HG03460 (cell line): ENCODE data around the gene BCL2.
A peak's percentile ranks its signal among the peaks of the same experiment; 100 is the strongest.

ENCODE experiments used
- ATAC-seq: cut with Tn5 transposase; IDR thresholded peaks from one replicate; pipeline ENCODE4 v1.9.1; 2021; ENCODE audit not compliant: unreplicated experiment

The BCL2 gene

GRCh38 chr18:63147973-63148372 is 171.6 kb downstream of the BCL2 start:
- ATAC-seq, result no peak

- ATAC-seq, result no peak
These were observed 172.7 kb downstream of the BCL2 start for GRCh38 chr18:63146828-63147409.

DNA sequence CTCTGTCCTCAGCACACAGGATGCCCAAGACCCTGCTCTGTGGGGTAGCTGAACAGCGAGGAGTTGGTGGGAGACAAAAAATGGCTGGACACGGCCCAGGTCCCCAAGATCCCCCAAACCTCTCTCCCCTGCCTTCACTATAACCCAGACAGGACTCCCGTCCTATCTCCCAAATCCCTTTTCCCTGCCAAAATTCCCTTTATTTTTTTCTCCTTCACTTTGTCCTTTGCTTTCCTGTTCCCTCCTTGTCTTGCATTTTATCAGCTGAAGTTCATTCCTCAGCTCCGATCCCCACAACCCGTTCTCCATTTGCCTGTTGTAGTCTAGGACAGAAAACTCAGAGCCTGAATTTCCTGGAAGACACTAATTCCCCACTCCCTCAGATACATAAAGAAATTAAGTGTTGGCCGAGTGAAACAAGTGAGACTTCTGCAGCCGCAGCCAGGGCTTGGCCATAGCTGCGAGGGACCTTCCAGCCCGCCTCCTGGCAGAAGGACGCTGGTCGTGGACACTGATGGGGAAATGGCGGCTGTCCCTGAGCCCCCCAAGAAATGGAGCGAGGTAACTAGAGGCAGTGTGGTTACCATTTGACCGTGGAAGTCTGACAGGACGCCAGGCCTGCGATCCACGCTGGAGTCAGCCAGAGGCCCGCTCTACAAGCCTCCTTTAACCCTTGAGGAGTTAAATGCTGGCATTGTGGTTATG is 173.6 kb downstream of the BCL2 start:
- no peak for ATAC-seq

DNA sequence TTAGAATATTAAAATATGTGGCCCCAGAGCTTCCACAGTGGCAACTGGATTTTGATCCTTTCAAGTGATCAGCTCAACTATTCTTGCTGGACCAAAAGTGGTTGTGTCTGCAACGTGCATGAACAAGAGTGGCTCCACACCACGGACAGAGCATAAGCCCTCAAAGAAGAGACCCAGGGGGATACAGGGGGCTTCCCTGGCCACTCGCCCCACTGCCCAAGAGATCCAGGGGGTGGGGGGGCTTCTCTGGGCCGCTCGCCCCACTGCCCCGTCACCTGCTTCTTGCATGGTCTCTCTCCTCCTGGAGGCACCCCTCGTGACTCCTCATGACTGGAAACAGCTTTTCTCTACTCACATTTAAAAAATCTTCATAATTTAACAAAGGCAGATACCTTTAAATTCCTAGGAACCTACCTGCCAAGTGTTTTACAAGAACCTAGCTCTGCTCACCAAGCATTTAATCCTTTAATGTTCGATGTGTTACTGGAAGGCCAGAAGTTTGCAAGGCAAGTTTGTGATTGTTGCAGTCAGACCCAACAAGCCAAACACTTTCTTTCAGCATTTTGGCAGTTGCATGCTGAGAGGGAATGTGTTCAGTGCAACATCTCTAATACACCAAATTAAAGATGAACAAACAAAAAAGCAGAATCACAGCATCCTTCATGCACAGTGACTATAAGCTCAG is 174.3 kb downstream of the BCL2 start:
- ATAC-seq, result no peak

DNA sequence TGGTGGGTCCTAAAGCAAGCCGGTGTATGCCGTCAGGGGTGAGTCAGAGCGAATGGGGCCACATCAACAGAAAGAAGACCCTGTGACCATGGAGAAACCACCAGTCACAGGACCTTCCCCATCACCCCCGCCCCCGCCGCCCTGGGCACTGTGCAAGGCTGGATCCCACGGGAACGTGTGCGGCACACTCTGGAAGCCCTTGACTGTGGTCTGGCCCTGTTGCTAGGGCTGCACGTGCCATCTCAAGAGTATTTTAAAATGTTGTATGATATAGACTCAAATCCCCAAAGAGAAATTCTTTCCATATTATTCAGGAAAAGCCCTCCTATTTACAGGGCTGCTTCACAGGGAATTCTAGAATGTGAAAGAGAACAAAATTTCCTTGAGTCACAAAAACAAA is 174.8 kb downstream of the BCL2 start:
- ATAC-seq, result no peak

DNA sequence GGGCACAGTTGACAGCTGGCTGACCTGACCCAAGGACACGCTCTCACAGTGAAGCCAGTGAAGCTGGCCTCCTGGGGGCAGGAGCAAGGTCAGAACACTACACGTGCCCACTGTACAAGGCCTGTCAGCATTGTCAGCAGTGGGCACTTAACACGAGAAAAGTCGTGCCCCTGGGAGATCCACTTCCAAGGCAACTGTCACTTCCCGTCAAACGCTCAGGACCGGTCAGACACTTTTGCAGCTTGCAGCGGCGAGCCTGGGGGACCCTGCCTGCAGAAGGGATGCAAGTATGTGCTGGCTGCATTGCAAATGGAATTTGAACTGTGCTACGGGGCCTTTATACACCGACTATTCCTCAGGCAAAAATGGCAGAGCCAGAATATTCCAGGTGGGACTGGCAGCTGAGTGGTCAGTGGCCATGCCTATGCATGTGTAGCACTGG is 176.2 kb downstream of the BCL2 start:
- no peak for ATAC-seq

DNA sequence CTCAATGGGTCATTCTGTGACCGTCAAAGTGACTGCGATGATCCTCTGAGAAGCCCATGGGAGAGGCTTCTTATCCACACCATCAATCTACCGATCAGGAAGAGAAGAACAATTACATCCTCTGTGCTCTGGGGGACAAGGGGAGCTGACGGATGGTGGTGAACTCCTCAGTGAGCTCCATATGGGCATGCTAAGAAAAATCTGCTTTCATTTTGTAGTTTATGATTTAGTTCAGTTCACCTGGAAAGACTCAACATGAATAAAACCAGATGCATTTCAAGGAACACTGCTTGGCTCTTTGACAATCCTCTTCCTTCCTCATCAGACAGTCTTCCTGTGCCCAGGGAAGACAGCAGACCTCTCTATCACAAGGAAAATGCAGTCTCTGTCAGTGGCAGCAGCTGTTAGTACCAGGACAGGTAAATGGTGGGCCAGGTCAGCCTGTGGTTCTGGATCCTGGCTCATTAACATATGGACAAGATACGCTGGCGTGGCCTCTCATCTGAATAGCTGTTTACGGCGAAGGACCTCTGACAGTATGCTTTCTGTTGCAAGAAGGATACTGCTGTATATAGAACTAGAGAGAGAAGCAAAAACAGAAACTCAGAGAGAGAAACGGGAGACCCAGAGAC is 176.9 kb downstream of the BCL2 start:
- ATAC-seq, result no peak

GRCh38 chr18:63141778-63142176 is 177.8 kb downstream of the BCL2 start:
- peak; percentile 47 for ATAC-seq

DNA sequence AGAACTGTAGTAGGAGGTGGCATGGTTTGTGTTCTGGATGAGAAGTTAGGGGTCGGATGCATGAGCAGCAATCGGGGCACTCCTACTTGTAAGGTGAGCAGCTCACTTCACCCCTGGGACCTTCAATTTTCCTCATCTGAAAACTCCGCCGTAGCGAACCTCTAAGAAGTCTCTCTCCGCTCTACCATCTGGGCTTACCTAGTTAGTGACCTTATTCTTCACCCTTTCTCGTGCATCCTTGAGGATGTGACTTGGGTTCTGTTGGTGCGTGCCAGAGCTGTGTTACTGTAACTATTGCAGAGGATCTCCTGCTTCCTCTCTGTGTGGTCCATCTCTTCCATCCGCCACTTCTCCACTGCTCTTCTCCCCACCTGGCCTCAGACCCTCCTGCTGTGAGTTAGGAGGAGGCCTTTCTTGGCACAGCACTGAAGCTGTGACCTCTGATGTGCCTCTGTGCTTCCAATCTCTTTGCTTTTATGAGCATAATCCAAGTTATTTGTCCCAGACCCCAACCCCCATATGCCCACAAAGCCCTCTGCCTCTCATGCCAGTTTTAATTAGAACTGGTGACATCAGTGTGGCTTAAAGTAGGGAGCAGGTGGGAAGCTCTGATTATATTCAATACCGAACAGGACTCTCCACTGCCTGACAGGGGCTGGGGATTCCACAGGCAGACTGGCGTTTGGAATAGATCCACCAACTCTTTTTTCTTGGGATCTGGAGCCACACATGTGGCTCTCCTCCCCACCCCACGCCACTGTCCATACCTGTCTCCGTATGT is 178.4 kb downstream of the BCL2 start:
- no peak for ATAC-seq

- no peak for ATAC-seq
These were observed 179.5 kb downstream of the BCL2 start for GRCh38 chr18:63140038-63140450.

GRCh38 chr18:63138436-63139340 is 180.9 kb downstream of the BCL2 start:
- peak; percentile 54 for ATAC-seq

DNA sequence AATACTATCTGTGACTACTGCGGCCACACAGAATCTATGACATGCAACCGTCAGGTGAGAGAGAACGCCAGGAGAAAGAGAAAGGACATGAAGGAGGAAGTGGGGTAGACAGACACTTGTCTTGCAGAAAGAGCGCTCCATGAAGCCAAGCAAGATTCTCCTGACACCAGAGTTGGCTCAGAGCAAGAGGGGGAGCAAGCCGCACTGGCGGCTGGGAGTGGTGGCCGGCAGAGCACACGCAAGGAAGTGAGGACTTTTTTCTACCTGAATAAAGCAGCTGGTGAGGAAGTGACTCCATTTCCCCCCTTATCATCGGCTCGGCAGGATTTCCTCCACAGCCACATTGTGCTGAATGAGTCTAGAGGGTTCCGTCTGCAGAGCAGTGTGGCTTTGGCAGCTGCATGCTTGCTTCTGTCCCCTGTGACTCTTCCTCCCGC is 181.6 kb downstream of the BCL2 start:
- peak; percentile 26 for ATAC-seq

DNA sequence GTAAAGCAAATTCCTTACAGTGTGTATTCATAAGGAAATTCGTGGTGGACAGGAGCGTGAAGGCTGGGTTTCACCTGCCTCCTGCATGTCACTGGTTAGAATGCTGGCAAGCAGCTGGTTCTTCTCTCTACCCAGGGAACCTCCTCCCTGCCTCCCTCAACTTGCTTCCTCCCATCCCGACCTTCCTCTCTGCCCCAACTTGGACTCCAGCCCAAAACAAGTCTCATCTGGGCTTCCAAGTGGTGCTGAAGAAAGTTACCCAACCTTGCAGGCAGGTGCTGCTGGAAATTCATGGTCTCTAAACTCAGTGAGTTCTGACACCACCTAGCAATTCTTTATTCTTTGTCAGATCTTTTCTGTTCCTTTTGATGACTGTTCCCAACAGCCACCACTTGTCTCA is 184.5 kb downstream of the BCL2 start:
- ATAC-seq, result no peak

DNA sequence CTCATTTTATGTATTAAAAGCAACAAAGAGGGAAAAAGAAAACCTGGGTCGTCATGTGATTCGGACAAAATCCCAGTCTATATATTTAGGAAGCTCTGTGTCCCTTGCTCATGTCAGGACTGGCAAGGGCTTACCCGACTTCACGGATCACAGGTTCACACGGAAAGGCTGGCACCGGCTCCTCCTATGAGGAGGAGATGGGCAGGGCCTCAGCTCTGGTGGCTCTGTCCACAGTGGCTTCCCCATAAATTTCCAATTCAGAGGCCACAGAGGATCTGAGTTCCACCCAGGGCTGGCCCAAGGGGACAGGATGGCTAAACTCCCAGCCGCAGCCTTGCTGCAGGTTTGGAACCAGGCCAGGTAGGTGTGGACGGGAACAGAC is 186.8 kb downstream of the BCL2 start:
- no peak for ATAC-seq

DNA sequence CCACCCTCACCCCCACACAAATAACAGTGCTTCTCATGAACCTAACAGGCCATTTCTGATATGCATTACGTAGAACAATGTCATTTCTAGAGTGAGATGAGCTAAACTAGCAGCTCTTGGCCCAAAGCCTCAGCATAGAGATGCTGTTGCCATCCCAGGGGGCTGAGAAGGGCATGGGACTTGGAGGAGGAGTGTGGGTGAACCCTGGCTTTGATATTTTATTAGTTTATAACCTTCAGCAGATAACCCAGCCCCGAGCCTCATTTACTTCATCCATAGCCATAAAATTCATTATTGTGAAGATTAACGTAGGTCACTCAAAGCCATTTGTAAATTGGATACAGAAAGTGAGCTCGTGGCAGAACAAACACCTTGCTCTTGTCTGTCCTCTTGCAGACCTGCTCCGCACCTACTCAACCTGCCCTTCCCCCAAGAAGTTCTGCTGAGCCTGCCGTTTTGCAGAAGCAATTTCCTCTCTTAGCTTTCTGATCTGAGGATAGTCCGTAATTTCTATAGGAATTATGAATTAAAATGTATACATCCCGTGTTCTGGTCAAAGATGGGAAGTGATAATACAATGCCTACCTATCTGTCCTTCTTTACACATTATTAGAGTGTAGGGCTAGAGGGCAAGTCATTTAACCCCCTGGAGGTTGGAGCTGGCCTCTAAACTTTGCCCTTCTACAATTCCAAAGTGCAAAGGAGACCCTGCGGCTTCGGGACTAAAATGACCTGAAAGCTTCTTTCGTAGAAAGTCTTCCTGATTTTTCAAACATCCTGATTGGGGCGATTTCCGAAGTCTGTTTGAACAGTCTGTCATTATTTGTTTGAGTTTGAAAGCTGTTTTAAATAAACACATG is 187.4 kb downstream of the BCL2 start:
- ATAC-seq, result no peak

- ATAC-seq, result peak; percentile 54
These were observed 188.2 kb downstream of the BCL2 start for GRCh38 chr18:63131106-63131958.

DNA sequence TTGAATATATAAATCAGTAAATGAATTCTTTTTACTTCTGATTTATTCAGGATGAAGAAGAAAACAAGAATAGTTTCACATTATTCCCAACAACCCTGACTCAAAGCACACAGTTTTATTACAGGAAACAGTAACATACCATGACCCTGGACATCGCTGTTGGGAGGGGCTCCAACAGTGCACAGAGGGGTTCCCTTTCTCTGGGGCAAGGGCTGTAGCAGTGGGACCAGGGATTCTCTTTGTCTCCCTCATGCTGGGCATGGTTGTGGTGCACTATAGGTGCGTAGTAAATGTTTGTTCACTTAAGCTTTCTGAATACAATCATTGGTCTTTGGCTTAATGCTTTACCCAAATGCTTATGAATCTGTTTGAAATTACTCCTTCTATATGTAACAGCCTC is 189.4 kb downstream of the BCL2 start:
- no peak for ATAC-seq
